ENCODE results near the gene SNRNP70.
A peak's percentile ranks its signal among the peaks of the same experiment; 100 is the strongest.

SNRNP70 gene

GRCh38 chr19:49113762-49114629, 28.7 kb downstream of the SNRNP70 start, which contains the start of gene LIN7B:
Gene LIN7B, plus strand, starts transcription at chr19:49114370. Its CDS starts 35 bp downstream, at chr19:49114405.
- TF ChIP-seq, protein P1, sequence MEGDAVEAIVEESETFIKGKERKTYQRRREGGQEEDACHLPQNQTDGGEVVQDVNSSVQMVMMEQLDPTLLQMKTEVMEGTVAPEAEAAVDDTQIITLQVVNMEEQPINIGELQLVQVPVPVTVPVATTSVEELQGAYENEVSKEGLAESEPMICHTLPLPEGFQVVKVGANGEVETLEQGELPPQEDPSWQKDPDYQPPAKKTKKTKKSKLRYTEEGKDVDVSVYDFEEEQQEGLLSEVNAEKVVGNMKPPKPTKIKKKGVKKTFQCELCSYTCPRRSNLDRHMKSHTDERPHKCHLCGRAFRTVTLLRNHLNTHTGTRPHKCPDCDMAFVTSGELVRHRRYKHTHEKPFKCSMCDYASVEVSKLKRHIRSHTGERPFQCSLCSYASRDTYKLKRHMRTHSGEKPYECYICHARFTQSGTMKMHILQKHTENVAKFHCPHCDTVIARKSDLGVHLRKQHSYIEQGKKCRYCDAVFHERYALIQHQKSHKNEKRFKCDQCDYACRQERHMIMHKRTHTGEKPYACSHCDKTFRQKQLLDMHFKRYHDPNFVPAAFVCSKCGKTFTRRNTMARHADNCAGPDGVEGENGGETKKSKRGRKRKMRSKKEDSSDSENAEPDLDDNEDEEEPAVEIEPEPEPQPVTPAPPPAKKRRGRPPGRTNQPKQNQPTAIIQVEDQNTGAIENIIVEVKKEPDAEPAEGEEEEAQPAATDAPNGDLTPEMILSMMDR (IDR thresholded peaks at IDR 0.05; ENCODE audit: low read depth, low read length): peak; percentile 19
- in situ Hi-C loops (cut with HindIII; ENCODE audit: low sequenced_read_pairs): no loop called here
- H3K4me3 ChIP-seq (ENCODE audit: low read depth, low read length): peak within 1 kb of the TSS; percentile 63
- DNase-seq (ENCODE audit: low read depth, low spot score): peak; percentile 35

DNA sequence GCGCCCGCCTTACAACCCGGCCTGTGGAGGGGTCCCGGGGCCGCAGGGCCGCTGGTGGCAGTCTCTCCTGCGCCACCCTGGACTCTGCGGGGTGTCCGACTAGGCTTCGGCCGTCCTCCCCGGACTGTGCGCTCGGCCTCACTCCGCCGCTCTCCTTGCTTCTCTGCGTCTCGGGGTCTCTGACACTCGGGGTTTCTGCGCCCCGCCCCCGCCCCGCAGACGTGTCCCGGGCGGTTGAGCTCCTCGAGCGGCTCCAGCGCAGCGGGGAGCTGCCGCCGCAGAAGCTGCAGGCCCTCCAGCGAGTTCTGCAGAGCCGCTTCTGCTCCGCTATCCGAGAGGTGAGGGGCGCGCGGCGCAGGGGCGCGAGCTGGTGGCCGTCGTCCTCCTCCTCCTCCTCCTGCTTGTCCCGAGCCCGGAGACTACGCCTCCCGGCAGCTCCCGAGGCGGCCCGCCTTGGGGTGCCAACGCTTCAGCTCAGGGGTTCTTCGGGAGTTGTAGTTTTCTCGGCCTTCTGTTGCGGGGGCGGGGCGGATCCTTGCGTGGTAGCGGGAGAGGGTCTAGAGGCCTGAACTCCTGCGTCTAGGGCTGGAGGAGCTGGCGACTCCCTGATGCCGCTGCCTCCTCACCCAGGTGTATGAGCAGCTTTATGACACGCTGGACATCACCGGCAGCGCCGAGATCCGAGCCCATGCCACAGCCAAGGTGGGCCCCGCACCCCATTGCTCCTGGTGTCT, 29.5 kb downstream of the SNRNP70 start:
- TF ChIP-seq, protein P1 (IDR thresholded peaks at IDR 0.05; ENCODE audit: low read depth, low read length): no peak
- H3K4me3 ChIP-seq (ENCODE audit: low read depth, low read length): peak overlapping the region; percentile 63
- peak; percentile 57 for DNase-seq (ENCODE audit: low read depth, low spot score)
- in situ Hi-C loops (cut with HindIII; ENCODE audit: low sequenced_read_pairs): no loop called here

DNA sequence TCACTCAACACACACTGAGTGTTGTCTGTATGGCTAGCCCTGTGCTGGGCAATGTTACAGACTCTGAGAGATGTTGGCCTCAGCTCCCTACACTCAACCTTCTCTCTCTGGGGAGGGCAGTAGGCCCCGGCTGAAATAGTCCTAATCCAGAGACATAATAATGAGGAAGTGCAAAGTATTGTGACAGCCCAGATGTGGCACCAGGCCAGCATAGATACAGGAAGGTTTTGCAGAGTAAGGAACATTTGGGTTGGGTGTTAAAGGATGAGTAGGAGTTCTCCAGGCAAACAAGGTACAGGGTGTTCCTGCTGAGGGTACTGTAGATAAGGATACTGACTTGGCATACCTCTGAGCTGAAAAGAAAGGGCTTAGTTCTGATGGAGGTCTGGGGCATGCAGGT, 31.3 kb downstream of the SNRNP70 start:
- no peak for DNase-seq (ENCODE audit: low read depth, low spot score)
- in situ Hi-C loops (cut with HindIII; ENCODE audit: low sequenced_read_pairs): no loop called here
- TF ChIP-seq, protein P1 (IDR thresholded peaks at IDR 0.05; ENCODE audit: low read depth, low read length): no peak
- no peak overlapping the region for H3K4me3 ChIP-seq (ENCODE audit: low read depth, low read length)

DNA sequence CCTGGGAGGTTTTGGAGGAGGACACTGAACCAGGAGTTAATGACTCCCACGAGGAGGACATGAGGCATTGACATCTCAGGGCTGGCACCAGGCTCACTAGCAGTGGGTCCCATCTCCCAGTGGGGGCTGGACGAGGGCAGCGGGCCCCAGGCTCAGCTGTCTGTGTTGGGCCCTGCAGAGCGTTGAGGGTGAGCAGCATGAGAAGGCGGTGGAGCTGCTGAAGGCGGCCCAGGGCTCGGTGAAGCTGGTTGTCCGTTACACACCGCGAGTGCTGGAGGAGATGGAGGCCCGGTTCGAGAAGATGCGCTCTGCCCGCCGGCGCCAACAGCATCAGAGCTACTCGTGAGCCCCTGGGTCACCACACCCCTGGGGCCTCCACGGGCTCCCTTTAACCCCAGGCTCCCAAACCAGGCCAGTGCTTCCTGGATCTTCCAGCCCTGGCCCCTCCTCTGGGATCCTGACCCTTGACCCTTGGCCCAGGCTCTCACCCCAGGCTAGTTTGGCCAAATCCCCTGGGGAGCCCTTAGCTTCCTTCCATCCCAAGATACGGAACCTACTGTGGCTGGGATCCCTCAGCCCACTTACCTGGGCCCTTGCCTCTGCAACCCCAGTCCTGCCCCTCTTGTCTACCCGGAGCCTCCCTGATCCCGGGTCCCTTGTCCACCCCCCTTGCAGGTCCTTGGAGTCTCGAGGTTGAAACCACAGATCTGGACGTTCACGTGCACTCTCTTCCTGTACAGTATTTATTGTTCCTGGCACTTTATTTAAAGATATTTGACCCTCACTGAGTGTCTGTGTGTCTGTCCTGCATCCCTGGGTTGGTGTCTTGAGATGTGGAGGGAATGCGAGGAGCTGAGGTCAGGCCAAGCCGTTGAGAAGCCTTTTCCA, 32.7 kb downstream of the SNRNP70 start:
- no peak for DNase-seq (ENCODE audit: low read depth, low spot score)
- TF ChIP-seq, protein P1 (IDR thresholded peaks at IDR 0.05; ENCODE audit: low read depth, low read length): no peak
- in situ Hi-C loops (cut with HindIII; ENCODE audit: low sequenced_read_pairs): no loop called here

DNA sequence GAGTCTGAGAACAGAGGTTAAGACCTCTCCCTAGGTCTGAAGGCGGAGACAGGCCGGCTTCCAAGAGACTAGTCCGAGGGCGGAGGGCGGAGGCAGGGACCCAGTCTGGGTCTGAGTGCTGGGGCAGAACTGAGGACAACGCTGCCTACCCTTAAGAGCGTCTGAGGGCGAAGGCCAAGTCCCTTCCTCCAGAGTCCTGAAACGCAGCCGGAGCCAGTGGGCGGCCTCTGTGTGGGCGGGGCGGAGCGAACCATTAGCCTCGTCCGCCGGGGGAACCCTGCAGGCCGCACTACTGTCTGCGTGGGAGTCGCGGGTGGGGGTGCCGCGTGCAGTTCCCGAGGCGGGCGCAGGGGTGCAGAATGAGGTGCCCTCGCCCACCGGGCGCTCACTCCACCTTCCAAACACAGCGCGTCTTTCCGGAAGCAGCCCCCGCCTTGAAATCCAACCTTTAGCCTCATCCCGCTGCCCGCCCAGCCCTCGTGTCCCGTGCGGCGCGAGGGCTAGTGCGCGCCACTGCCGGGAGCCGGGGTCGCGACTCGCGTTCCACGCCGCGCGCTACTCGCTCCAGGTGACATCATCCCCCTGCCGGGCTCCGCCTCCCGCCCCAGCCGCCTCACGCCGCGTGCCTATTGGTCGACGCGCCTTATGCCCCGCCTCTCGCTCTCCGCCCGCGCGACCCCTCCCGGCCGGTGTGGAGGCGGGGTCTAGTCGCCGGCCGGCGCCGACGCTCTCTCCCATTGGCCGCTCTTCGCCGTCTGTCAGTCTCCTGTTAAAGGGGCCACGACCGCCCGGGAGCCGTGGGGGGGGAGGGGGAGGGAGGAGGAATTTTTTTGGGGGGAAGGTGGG, 33.5 kb downstream of the SNRNP70 start, which contains the start of gene C19orf73:
Gene C19orf73 (minus strand): TSS at position 579 of the 846 bp plus-strand sequence. CDS start 121 bp downstream, at position 458.
- in situ Hi-C loops (cut with HindIII; ENCODE audit: low sequenced_read_pairs): no loop called here
- TF ChIP-seq, protein P1 (IDR thresholded peaks at IDR 0.05; ENCODE audit: low read depth, low read length): peak; percentile 1
- peak within 1 kb of the TSS; percentile 66 for H3K4me3 ChIP-seq (ENCODE audit: low read depth, low read length)
- DNase-seq (ENCODE audit: low read depth, low spot score): peak; percentile 92

More for the DNA sequence above, 32.7 kb downstream of the SNRNP70 start:
- peak overlapping the region; percentile 66 for H3K4me3 ChIP-seq (ENCODE audit: low read depth, low read length)

Data from astrocyte of the spinal cord (primary cell).